LNCaP clone FGC (cell line): Measurements from ENCODE around the gene ZBBX.

ENCODE experiments used
- DNase-seq: peaks from one replicate; pipeline ENCODE4 v3.0.0-alpha.2; 2011; ENCODE audit warnings: low read depth
- H3K4me3 ChIP-seq: 2 replicates; pipeline ENCODE4 v1.5.1; 2011; ENCODE audit warnings: mild to moderate bottlenecking, low read depth, low read length, control low read depth
- TF ChIP-seq, protein P1 (sequence below): IDR thresholded peaks from 2 replicates; pipeline ENCODE4 v1.5.1; 2012; ENCODE audit warnings: mild to moderate bottlenecking; ENCODE audit not compliant: control insufficient read depth, insufficient read depth; ENCODE audit errors: extremely low read depth

The ZBBX gene

DNA sequence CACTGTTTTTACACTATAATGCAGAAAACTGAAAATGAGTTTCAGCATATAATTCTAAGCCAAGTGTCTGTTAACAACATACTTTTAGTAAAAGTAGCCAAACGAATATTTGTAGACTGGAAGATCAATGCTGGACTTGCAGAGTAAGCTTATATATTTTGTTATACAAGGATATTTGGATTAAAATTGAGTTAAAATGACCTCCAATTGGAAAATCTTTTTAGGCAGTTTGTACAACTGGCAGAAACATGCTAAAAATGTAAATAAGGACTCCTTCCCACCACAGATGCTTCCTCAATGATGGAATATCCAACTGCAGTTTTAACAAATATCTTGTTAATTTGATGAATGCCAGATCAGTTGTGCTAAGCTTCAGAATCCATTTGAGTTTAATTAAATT is 25.3 kb downstream of the ZBBX start:
- H3K4me3 ChIP-seq, result no peak overlapping the region
- DNase-seq, result no peak
- TF ChIP-seq, protein P1, sequence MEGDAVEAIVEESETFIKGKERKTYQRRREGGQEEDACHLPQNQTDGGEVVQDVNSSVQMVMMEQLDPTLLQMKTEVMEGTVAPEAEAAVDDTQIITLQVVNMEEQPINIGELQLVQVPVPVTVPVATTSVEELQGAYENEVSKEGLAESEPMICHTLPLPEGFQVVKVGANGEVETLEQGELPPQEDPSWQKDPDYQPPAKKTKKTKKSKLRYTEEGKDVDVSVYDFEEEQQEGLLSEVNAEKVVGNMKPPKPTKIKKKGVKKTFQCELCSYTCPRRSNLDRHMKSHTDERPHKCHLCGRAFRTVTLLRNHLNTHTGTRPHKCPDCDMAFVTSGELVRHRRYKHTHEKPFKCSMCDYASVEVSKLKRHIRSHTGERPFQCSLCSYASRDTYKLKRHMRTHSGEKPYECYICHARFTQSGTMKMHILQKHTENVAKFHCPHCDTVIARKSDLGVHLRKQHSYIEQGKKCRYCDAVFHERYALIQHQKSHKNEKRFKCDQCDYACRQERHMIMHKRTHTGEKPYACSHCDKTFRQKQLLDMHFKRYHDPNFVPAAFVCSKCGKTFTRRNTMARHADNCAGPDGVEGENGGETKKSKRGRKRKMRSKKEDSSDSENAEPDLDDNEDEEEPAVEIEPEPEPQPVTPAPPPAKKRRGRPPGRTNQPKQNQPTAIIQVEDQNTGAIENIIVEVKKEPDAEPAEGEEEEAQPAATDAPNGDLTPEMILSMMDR, result no peak

DNA sequence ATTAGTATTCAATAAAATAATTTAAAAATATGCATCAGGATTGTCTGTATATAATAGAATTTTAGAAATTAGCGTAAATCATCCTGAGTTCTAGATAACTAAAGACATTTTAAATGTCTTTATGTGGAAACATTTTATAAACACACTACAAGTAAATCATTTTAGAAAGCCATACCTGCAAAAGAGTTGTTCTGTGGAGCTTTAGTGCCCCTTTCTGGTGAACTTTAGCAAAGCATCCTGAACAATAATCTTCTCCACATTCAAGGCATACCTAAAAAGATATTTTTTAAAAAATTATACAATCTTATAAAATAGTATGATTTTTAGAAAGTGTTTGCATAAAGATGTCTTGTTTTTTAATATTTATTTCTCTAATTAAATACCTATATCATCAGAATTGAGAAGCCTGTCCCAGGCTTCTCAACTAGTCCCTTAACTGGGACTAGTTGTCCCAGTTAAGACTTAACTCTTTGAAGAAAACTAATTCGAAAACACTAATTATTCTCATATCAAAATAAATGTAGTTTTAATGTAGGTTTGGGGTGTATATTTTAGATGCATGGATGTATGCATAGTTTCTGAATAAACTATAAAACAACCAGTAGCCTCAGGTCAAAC is 29.7 kb downstream of the ZBBX start:
- H3K4me3 ChIP-seq, result no peak overlapping the region
- peak; percentile 44 for DNase-seq
- TF ChIP-seq, protein P1, result peak; percentile 67

DNA sequence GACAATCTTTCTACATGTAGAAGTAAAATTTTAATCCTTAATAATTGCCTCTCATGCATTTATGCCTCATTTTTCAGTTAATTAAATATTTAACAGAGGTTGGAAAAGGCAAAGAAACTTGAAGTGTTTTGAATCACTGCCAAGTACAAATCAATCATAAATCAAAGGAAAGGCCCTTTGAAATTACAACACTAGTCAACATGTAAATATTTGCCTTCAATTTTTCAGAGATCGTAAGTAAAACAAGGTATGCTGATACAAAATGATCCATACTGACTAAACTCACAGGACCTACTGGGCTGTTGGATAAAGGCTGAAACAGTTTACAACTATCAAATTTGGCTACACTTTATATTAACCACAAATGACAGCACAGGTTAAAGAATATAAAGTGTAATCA is 33.9 kb downstream of the ZBBX start:
- TF ChIP-seq, protein P1, result no peak

DNA sequence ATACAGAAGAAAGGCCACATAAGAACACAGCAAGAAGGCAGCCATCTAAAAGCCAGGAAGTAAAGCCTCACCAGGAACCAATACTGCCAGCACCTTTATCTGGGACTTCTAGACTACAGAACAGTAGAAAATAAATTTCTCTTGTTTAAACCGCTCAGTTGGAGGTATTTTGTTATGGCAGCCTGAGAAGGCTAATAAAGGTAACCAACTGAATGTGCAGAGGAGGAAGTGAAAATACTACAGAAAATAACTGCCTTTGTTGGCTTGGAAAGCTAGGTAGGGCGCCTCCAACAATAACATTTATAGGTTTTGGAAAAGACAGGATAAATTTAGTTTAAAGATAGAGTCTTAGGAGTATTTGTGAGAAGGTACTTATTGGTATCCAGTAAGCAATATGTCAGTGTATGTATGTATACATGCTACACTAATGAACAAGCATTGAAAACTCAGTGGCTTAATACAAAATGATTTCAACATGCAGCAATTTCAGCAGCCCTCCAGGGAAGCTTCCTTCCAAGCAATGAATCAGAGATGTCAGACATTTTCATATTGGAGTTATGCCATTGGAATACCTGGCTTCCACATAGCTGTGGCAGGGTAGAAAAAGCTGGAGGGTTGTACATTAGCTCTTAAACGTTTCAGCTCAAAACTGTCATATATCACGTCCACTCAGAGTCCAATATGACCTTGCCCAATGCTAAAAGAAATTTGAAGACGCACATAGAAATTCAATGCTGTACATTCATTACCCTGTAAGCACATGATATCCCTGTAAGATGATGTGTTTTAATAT is 48.9 kb downstream of the ZBBX start:
- H3K4me3 ChIP-seq, result no peak overlapping the region
- TF ChIP-seq, protein P1, result no peak
- no peak for DNase-seq

More for the DNA sequence above, 33.9 kb downstream of the ZBBX start:
- peak; percentile 15 for DNase-seq
- H3K4me3 ChIP-seq, result no peak overlapping the region

DNA sequence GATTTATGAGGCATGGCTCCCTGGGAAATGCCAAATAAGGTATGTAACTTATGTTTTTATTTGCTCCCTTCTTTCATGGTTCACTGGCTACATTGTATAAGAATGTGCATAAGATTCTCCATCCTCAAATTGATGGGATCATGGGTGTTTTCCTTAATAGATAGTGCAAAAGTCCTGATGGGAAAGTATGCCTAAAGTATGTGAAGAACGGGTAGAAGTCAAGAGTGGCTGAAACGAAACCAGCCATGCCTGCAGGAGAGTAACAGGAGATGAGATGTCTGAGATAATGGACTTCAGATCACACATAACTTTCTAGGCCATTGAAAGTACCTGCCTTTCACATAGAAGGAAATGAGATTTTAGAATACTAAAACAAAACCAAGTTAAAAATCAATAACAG is 56.5 kb downstream of the ZBBX start:
- H3K4me3 ChIP-seq, result no peak overlapping the region
- TF ChIP-seq, protein P1, result no peak
- DNase-seq, result no peak

DNA sequence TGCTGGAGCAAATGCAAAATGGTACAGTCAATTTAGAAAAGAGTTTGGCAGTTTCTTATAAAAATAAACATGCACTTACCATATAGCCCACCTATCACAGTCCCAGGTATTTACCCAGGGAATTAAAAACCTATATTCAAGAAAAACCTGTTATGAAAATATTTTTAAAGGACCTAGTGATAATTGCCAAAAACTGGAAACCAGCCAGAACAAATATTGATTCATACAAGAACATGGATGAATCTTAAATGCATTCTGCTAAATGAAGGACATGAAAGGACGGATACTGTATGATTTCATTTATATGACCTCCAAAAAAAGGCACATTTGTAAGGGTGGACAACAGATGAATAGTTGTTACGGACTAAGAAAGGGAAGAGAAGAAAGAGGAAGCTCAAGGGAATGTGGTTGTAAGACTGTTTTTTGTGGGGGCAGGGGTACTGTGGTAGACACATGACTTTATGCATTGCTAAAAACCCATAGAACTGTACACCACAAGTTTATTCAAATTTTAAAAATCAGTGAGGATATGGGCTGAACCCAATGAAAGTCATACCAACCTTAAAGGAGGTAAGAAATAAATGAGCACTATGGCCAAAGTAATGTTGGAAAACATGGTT is 61.0 kb downstream of the ZBBX start:
- DNase-seq, result peak; percentile 75
- TF ChIP-seq, protein P1, result no peak

DNA sequence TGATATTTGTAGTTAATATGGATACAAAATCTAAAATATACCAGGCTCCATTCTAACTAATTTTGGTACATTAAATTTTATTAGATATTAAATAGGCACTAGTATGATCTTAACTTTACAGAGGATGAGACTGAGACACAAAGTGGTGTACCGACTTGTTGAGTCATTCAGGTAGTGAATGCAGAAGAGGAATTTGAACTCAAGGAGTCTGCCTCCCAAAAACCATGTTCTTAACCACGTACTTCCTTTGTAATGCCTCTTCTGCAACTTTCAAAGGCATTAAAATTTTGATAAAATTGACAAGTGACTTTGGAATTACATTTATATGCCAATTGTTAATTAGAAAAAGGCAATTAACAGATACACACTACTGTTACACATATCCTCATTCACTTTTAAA is 61.8 kb downstream of the ZBBX start:
- DNase-seq, result no peak
- TF ChIP-seq, protein P1, result no peak

More for the DNA sequence above, 61.0 kb downstream of the ZBBX start:
- no peak overlapping the region for H3K4me3 ChIP-seq

More for the DNA sequence above, 61.8 kb downstream of the ZBBX start:
- no peak overlapping the region for H3K4me3 ChIP-seq
